ENCODE results near the gene C10orf62.

GRCh38 chr10:97618733-97619132 is 29.2 kb downstream of the C10orf62 start:
- TF ChIP-seq CTCF (conservative IDR thresholded peaks at IDR 0.05), result no peak
- TF ChIP-seq ZFX (IDR thresholded peaks at IDR 0.05), result no peak

Data from C4-2B (cell line).